ENCODE results near the gene C15orf40.

The C15orf40 gene

DNA sequence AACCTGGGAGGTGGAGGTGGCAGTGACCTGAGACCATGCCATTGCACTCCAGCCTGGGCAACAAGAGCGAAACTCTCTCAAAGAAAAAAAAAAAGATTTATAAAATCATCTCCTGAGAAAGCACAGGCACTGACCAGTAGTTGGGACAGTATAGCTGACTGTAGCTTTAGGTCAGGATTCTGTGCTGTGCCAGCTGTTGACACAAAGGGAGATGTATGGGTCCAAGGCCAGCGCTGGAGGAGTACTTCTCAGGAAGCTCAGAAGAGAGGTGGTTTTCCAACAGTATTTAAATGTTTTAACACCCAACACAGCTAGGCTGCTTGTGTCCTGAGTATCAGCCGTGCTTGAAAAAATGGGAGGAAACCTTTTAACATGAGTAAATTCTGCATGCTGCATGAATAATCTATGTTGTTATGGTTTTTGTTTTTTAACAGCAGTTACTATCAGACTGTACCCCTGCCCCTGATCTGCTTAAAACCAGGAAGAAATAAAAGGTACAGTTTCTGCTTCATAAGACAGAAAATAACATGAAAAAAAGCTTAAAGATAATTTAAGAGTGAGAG lies 18.9 kb downstream of the C15orf40 start:
- no peak for DNase-seq

DNA sequence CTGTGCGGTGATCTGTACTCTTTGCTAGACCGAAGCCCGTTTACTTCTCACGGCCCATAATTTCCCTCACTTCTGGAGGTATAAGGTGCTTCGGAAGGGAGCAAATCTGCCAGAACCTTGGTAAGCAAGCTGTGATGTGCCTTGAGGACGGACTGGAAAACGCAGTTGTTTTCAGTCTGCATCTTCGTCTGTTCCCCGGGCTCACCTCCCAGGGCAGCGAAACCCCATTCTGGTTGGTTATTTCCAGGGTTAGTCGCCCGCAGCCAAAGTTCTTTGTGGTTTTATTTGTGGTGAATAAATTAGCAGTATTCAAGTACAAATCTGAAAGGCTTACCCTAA lies 25.0 kb downstream of the C15orf40 start:
- peak; percentile 22 for DNase-seq

DNA sequence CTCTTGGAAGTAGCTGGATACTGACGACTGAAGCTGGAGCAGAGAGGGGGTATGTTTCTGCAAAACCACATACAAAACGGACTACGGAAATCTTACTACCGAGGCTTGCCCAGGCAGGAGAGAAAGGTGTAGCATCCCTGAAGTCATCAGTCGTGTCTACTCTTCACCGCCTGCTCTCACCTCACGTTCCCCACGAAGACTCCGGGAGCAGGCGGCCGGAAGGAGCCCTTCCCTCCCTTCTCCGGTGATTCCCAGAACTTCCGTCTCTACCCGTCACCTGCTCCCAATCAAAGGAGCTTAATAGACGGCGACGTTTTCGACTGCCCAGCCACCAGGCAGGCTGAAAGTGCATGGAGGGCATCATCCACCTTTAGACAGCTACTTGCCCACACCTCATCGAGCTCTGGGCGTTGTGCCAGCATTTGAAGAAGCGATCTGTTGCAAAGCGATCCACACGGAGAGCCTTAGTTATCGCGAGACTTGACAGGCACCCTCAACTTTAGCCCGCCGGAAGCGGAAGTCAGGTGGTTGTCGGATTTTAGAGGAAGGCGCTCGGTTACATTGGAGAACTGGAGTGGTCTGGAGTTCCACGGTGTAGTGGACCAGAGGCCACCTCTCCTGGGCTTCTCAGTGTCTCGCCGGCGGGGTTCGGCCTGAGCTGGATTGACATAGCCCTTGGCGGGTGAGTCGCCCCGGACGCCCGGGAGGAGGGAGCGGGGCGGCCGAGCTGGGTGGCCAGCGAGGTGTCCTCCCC lies 25.6 kb downstream of the C15orf40 start, which contains the start of gene RAMAC:
Gene RAMAC, plus strand, starts transcription at position 523 of the 754 bp plus-strand sequence. CDS start 2,809 bp downstream, outside the sequence.
- peak; percentile 93 for DNase-seq

DNA sequence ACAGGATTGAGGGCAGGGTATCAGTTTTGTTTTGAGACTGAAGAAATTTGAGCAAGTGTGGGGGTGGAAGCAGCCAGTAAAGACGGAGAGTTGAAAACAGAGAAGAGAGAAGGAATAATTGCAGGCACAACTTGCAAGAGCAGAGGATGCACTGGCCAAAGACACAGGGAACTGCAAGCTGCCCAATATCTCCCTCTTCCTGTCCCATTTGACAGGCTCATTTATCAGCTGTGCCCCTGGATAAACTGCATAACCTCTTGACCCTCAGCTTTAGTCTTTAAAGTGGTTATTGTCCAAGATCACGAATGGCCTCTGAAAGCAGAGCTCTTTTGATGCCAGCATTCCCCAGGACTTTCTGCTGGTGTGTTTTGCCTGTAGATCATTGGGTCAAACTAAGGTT lies 30.5 kb downstream of the C15orf40 start:
- DNase-seq: no peak

DNA sequence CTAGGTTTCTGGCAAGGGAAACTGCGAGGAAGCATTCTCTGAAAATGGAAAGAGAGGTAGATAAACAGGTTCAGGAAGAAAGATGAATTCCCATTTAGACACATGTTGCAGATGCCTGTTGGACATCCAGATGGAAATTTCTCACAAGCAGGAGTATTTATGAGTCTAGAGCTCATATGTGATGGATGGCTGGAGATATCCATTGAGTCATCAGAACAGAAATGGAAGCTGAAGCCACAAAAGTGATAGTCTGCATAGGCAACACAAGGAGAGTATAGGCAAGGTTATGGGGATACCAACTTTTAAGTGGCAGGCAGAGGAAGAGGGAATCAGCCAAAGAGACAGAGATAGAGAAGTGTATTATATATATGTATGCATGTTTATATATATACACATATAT lies 31.7 kb downstream of the C15orf40 start:
- no peak for DNase-seq

DNA sequence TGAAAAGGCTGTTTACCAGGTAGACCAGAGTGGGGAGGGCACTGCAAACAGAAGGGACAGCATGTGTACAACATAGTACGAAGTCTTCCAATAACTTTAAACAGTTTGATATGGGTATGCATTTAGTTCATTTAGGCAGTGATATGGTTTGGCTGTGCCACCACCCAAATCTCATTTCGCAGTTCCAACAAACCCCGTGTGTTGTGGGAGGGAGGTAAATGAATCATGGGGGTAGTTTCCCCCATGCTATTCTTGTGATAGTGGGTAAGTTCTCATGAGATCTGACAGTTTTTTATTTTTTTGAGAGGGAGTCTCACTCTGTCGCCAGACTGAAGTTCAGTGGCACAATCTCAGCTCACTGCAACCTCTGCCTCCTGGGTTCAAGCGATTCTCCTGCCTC lies 33.0 kb downstream of the C15orf40 start:
- no peak for DNase-seq

DNA sequence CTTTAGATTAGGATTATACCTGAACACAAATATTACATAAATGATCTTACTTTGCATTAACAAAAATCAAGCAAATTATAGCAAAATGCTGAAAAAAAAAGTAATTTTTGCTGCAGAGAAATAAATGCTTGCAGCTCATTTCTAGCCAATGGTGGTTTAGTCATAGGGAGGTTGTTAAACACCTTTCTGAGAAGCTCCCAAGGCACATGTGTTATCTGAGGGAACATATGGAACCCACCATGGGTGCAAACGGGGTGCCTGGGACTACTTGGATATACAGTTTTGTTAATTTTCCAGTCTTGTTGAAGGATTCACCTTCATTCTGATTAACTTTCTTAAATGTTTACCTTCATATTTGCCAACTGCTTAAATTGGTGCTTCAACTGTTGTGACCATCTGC lies 34.4 kb downstream of the C15orf40 start:
- DNase-seq: no peak

DNA sequence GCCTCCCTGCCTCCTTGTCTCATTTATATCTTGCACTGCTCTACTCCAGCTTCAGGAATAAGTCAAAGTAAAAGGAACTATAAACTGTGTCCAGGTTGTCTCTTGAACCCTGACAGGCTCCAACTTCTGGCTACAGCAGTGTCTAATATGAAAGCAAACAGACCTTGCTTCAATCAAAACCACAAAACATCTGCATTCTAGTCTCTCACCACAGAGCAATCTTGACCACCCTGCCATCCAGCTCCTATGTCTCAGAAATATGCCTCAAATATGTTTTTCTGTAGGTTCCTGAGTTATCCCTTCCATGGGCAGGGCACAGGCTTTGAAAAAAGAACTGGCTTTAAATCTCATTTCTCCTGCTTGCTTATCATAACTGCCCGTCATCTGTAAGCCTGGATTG lies 38.4 kb downstream of the C15orf40 start:
- DNase-seq: no peak

DNA sequence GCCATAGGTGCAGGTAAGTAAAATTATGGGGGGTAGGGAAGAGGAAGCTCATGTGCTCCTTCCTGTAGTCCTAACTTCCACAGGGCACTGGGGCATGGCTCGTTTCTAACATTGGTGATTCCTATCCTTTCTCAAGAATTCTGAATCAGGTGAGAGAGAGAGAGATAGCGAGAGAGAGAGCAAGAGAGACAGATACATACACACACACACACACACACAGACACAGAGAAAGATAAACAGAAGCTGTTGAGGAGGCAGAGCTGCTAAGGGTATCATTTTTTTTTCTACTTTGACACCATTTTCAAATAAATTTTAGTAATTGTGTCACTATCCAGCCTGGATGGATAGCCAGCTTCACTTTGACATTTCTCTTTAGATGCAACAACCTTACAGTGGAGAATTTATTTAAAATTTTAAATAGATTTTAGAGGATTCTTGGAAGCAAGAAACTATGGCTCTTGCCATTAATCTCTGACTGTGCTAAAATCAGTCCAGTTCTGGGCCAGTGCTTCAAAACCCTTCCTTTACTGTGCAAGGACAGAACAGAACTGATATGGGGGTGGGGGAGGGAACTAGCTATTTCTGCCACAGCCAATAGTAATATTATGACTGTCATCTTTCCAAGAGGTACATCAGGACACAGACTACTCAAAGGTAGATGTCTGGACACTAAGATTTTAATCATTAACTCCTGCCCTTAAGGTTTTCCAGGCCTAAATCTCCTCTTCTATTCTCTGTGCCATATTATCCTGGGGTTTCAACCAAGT lies 40.0 kb downstream of the C15orf40 start:
- DNase-seq: no peak

DNA sequence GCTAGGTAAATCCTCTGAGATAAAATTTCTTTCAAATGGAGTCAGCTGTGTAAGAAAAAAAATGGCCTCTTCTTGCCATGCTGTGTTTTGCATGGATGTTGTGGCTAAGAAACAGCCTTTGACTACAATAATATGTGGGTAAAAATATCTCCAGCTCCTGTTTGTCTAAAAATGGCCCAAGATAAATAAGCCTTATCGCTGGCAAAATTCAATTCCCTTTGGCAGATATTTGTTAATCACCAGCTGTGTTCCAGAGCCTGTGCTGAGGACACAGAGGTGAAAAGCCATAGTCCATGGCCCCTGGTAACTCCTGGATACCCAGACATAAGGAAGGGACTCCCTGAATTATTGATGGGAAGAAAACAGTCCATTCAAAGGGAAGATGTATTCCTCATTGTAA lies 40.7 kb downstream of the C15orf40 start:
- DNase-seq: no peak

DNA sequence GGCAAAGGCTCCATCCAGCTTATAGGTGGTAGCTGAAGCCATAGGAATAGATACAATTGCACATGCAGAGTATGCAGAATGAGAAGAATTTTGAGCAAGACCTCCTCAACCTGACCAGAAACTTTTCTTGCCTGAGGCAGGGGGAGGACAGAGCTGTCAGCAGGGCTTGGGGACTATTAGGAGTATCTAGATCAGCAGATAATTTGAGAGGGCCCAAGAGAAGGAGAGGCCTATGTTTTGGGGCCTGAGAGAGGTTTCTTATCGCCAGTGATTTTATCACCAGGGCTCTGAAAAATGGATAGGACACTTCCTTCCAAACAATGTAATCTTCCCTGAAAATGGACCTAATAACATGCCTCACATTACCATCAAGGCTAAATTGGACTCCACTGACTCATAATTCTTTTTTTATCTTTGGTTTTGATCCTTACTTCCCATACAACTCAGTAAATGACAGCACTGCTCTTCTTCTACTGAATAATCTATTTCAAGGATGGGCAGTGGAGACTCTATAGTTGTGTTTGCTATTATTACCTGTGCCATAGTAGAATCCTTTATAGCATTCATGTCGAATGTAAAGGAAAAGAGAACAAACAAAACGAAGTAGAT lies 41.3 kb downstream of the C15orf40 start:
- DNase-seq: no peak

DNA sequence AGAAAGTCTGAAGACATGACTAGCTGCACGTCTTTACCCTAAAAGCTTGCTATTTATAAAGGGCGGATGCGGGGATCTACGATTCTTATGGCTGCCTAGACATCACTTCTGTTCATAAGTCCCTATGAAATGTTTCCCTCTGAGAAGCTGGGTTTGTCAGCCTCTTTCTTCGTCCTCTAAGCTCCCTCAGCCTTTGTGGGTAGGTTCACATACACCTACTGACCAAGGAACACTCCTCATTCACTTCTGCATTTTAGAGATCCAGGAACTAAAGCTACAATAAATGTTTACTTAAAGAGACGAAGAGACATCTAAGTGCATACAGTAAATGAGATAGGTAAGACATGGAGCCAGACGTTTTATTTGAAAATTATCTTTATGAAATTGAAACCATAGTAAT lies 42.1 kb downstream of the C15orf40 start:
- no peak for DNase-seq

DNA sequence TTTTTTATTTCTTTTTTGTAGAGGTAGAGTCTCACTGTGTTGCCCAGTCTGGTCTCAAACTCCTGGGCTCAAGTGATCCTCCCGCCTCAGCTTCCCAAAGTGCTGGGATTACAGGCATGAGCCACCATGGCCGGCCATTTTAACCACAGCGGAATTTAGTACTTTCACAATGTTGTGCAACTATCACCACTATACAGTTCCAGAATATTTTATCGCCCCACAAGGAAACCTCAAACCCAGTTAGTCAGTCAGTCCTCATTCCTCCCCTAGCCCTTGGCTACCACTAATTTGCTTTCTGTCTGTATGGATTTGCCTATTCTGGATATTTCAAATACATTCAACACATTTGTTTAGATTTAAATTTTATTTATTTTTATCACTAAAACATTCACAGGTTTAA lies 43.4 kb downstream of the C15orf40 start:
- DNase-seq: no peak

DNA sequence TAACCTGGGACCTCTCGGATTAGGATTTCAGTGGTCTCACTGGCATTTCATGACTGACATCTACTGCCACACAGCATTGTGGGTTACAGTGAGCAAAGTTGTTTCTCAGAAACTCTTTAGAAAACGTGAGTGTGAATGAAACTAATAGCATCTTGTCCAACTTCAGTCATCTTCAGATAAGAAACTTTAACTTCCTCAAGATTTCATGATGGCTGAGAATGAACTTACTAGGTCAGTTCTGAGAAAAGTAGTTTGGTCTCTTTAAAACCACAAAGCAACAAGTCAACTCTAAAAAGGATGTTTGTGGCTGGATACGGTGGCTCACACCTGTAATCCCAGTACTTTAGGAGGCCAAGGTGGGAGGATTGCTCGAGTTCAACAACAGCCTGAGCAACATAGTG lies 44.8 kb downstream of the C15orf40 start:
- no peak for DNase-seq

DNA sequence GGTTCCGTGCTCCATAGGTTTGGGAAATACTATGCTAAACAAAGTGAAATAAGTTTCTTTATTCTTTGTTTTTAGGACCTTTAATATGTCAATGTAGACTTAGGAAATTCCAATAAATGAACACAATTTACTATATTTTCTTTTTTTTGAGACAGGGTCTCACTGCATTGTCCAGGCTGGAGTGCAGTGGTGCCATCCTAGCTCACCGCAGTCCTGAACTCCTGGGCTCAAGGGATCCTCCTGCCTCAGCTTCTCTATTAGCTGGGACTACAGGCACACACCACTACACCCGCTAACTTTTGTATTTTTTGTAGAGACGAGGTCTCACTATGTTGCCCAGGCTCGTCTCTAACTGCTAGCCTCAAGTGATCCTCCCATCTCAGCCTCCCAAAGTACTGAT lies 46.5 kb downstream of the C15orf40 start:
- no peak for DNase-seq

DNA sequence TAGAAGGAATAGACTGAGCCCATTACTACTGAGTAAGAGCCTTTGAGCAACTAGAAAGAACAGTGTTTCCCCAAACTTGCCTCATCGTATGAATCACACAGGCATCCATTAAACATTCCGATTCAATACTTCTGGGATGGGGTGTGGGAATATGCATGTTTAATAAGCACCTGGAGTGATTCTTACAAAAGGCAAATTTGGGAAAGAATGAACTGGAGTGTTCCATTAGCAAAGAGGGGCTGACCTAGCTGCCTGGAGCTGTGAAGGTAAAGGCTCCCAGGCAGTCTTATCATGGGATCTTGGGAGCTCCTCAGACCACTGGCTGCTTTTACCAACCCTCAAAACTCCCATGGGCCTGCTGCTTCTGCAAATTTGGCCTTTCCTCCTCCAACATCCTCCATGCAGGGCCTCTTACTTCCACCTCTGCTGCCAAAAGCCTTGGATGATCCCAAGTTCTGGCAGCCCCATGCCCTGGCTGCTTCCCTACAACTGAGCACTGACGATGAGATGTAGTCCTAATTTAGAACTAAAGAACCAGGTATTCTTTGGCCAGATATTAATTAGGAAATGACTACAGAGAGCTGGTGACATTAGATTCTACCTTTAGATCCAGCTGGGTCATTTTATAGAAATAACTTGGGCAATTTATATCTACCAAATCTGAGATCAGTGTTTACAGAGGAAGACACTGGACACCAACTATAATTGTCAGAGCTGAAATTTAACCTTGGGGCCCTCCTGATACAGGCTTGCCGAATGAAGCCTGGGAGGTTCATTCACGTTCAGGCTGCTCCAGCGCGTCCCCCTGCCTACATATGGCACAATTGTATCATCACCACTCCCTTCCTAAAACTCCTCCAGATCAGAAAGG lies 47.7 kb downstream of the C15orf40 start:
- no peak for DNase-seq

DNA sequence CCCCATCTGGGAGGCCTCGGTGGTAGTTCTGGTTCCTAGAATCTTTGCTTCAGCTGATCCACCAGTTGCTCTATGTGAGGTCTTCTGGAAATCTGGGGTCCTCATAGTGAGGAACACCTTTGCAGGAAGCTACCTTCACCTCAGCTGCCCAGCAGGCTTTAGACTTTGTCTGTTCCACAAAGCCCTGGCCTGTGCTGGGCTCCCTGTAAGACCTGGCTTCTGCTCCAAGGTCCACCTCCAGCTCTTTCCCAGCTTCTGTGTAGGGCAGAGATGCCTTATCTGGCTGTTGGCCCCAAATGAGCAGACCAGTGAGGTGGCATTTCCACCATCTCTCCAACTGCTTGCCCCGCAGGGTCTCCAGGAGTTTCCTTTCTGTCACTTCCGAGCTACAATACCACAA lies 50.7 kb downstream of the C15orf40 start:
- DNase-seq: no peak

DNA sequence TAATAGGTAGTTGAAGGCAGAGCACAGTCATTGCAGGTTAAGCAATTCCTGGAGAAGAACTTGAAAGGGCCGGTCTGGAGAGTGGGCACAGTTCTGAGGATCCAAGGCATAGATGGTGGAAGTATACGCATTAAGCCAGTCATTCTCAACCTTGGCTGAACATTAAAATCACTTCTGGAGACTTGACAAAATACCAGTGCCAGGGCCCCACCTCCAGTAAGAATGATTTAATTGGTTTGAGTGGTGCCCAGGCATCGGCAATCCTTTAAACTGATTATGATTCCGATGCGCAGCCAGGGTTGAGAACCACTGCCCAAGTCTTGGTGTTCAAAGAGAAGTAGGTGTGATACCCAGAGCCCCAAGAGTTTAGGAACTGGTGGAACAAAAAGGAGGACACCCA lies 52.0 kb downstream of the C15orf40 start:
- DNase-seq: no peak

DNA sequence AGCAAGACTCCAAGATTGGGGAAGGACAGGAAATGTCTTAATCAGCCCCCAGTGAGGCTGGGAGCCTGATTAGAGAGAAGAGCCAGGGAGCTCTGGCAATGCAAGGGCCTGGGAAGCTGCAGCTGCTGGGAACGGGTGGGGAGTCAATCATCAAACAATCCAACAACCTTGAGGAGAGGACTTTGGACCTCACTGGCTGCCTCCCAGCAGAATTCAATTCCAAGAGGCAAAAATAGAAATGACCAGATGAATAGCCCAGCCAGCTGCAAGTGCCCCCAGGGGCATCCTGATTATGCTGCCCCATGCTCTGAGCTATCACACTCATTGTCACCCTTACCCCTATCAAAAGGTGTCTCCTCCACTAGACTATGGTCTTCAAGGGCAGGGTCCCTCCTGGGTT lies 52.8 kb downstream of the C15orf40 start:
- no peak for DNase-seq

DNA sequence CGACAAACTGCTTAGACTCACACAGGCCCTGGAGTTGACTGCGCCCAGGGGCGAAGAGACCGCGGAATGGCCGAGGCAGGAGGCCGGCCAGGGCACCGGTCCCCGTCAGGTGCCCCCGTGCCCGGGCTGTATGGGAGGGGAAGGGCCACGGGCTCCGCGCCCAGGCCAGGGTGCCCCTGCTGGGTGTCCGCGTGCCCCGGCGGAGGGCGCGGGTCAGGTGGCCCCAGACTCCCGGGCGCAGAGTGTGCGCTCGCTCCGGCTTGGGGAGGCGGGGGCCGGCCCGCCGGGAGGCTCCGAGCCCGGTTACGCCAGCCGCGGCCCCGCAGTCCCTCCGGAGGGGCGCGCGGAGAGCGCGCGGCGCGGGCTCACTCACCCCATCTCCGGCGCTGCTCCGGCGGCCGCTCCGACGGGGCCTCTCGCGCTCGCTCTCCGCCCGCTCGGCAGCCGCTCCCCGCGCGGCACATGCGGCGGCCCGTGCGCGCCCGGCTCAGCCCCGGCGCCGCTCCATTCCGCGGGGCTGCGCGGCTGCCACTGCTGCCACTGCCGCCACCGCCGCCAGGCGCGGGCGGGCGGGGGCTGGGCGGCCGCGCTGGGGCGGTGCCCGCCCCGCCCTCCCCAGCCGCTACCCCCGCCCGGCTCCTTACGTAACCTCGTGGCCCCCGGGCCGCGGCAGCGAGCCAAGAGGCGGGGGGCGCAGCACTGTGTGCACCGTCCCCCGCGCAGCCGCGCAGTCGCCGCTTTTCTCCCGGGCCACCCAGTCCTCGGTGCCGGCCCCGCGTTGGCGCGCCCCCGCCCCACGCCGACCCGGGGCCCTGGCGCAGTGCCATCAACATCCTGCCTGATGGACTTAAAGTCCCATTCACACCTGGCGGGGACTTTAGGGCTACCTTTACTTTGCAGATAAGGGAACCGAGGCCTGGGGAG lies 59.0 kb downstream of the C15orf40 start, which contains the start of gene HOMER2:
Gene HOMER2, minus strand, starts transcription at position 563 of the 924 bp plus-strand sequence. Its CDS starts 185 bp downstream, at position 378.
- DNase-seq: peak; percentile 12

DNA sequence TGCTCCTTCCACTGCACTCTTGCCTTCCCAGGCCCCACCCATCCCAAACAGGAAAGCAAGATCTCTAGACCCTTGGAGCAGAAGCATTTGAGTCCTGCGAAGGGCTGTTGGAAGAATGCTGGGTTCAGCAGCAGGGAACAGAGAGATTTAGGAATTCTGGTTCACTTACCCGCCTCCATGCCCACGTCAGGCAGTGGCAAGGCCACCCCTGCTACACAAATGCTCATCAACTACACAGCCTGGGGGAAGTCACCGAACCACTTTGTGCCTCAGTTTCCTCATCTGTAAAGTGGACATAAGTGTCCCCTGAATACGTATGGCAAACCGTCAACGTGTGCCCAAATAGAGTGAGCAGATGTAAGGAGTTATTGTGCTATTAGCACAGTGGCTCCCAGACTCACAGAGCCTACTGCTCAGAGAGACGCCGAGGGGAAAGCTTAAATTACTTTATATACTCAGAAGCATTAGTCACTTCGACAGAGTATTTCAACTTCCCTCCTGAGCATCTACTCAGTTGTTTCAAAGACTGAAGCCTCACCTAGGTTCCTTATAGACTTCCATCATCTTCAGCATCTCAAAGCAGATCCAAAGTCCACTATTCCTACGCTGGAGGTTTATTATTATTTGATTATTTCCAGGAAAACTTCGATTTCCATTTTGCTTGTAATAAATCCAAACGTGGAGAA lies 59.8 kb downstream of the C15orf40 start:
- DNase-seq: no peak

Measured in CD4-positive, alpha-beta T cell treated with Interleukin-17A for 4 hours (primary cell).